ENCODE data around the gene CDH10.

CDH10 gene

GRCh38 chr5:24539613-24540012 lies 105.2 kb downstream of the CDH10 start:
- no peak for TF ChIP-seq CTCF (IDR thresholded peaks at IDR 0.05; ENCODE audit: extremely low read depth, insufficient read depth, missing control alignments)
- no peak for DNase-seq (ENCODE audit: low spot score)
- in situ Hi-C loops (cut with MboI; ENCODE audit: low pct_unique_long_range_greater_than_20kb, low sequenced_read_pairs, unreplicated experiment) = no loop called here

GRCh38 chr5:24538346-24538745 lies 106.4 kb downstream of the CDH10 start:
- no peak for DNase-seq (ENCODE audit: low spot score)
- in situ Hi-C loops (cut with MboI; ENCODE audit: low pct_unique_long_range_greater_than_20kb, low sequenced_read_pairs, unreplicated experiment) = no loop called here
- TF ChIP-seq CTCF (IDR thresholded peaks at IDR 0.05; ENCODE audit: extremely low read depth, insufficient read depth, missing control alignments) = no peak

GRCh38 chr5:24535646-24536045 lies 109.1 kb downstream of the CDH10 start:
- in situ Hi-C loops (cut with MboI; ENCODE audit: low pct_unique_long_range_greater_than_20kb, low sequenced_read_pairs, unreplicated experiment) = no loop called here
- no peak for TF ChIP-seq CTCF (IDR thresholded peaks at IDR 0.05; ENCODE audit: extremely low read depth, insufficient read depth, missing control alignments)
- DNase-seq (ENCODE audit: low spot score) = no peak

- no peak for DNase-seq (ENCODE audit: low spot score)
- TF ChIP-seq CTCF (IDR thresholded peaks at IDR 0.05; ENCODE audit: extremely low read depth, insufficient read depth, missing control alignments) = no peak
Observed at GRCh38 chr5:24530906-24531305, 113.9 kb downstream of the CDH10 start.

GRCh38 chr5:24525414-24525813 lies 119.4 kb downstream of the CDH10 start:
- no peak for TF ChIP-seq CTCF (IDR thresholded peaks at IDR 0.05; ENCODE audit: extremely low read depth, insufficient read depth, missing control alignments)
- no peak for DNase-seq (ENCODE audit: low spot score)
- in situ Hi-C loops (cut with MboI; ENCODE audit: low pct_unique_long_range_greater_than_20kb, low sequenced_read_pairs, unreplicated experiment) = no loop called here

More at GRCh38 chr5:24530906-24531305, 113.9 kb downstream of the CDH10 start:
- in situ Hi-C loops (cut with MboI; ENCODE audit: low pct_unique_long_range_greater_than_20kb, low sequenced_read_pairs, unreplicated experiment) = no loop called here

- no peak for TF ChIP-seq CTCF (IDR thresholded peaks at IDR 0.05; ENCODE audit: extremely low read depth, insufficient read depth, missing control alignments)
- in situ Hi-C loops (cut with MboI; ENCODE audit: low pct_unique_long_range_greater_than_20kb, low sequenced_read_pairs, unreplicated experiment) = no loop called here
- DNase-seq (ENCODE audit: low spot score) = no peak
Observed at GRCh38 chr5:24512423-24512822, 132.4 kb downstream of the CDH10 start.

- in situ Hi-C loops (cut with MboI; ENCODE audit: low pct_unique_long_range_greater_than_20kb, low sequenced_read_pairs, unreplicated experiment) = no loop called here
- TF ChIP-seq CTCF (IDR thresholded peaks at IDR 0.05; ENCODE audit: extremely low read depth, insufficient read depth, missing control alignments) = no peak
- no peak for DNase-seq (ENCODE audit: low spot score)
Observed at GRCh38 chr5:24510523-24510988, 134.2 kb downstream of the CDH10 start.
